Measurements from ENCODE around the gene NPRL2.
A peak's percentile ranks its signal among the peaks of the same experiment; 100 is the strongest.

NPRL2 gene

DNA sequence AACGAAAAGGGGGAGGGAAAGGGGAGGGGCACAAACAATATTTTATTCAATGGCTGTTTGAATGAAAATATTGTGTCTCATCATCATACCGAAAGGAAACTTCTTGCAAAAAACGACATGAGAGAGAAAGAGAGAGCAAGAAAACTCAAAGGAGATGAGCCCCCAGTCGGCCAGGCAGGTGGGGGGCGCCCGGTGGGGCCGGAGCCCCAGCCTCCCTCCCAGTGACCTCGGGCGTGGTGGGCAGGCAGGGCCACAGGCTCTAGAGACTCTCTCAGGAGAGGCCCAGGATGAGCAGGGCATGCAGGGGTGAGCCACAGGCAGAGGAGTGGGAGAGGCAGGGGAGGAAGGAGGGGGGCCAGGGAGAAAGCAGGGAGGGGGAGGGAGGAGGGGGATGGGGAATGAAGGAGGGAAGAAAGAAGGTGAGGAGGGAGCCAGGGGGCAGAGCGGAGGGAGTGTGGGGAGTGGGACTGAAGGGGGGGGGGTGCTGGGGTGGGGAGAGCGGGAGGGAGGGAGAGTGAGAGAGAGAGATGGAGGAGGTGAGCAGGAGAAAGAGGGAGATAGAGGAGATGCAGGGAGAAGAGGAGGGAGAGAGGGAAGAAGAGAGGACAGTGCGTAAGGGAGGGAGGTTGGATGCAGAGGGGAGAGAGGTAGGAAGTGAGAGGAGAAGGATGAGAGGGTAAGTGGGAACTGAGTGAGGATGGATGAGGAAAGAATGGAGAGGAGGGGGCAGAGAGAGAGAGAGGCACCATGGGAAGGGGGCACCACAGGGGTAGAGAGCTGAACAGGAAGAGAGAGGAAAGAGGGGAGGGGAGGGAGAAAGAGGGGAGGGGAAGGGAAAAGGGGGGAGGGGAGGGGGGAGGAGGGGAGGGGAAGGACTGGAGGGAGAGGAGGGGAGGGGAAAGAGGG is 22.8 kb upstream of the NPRL2 start:
- DNase-seq (ENCODE audit: low read depth), result no peak

GRCh38 chr3:50372349-50372748 is 21.8 kb upstream of the NPRL2 start:
- no peak for DNase-seq (ENCODE audit: low read depth)

DNA sequence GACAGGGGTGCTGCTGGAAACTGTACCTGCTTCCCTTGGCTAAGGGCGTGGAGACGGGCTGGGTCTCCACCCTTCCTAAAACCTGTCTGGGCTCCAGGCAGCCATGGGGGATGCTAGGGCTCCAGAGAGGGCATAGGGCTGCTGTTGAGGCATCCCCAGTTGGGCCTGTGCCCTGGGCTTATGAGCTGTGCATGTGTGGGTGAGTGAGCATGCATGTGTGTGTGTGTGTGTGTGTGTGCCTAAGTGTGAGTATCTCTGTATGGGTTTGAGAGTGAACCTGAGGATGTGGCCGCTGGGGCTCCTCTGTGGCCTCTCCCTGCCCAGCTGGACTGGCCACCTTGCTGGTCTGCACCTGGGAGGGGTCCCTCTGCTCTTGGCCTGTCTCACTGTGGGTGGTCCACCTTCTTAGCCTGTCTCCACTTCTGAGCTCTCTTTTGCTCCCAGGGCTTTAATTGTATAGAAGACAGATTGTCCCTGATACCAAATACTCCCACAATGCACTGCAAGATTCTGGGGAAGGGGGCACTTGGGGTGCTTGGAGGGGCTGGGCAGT is 20.6 kb upstream of the NPRL2 start:
- DNase-seq (ENCODE audit: low read depth), result no peak

DNA sequence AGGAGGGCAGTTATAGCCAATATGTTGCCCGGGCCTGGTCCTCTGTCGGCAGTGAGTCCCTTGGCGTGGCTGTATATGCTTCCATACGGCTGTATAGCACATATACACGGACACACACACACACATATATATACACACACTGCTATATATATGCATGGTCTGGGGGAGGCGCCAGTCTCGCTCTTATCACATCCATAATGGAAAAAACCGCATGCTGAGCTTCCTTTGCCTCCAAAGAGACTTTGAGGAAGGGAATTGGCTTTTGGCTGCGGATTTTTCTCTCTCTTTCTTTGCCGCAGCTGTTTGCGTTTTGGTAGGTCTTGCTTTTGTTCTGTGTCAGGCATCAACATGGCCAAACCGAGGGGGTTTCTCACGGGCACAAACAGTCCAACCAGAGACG is 20.0 kb upstream of the NPRL2 start:
- no peak for DNase-seq (ENCODE audit: low read depth)

- no peak for DNase-seq (ENCODE audit: low read depth)
Measured at GRCh38 chr3:50369012-50369670, 18.6 kb upstream of the NPRL2 start.

DNA sequence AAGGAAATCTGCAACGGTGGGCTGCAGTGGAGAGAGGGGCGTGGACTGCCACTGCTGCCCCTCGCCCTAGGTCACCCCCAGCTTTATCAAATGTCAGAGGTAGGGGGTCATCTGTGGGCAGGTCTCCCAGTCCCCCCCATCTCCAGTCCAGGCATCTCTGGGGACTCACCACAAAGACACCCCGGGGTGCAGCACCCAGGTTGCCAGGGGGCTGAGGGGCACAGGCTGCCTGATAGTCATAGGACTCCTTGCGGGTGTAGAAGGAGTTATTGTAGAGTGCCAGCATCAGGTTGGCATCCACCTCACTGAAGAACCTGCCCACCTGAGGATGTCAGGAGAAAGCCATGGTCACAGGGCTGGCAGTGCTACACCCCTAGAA is 15.3 kb upstream of the NPRL2 start:
- DNase-seq (ENCODE audit: low read depth), result no peak

DNA sequence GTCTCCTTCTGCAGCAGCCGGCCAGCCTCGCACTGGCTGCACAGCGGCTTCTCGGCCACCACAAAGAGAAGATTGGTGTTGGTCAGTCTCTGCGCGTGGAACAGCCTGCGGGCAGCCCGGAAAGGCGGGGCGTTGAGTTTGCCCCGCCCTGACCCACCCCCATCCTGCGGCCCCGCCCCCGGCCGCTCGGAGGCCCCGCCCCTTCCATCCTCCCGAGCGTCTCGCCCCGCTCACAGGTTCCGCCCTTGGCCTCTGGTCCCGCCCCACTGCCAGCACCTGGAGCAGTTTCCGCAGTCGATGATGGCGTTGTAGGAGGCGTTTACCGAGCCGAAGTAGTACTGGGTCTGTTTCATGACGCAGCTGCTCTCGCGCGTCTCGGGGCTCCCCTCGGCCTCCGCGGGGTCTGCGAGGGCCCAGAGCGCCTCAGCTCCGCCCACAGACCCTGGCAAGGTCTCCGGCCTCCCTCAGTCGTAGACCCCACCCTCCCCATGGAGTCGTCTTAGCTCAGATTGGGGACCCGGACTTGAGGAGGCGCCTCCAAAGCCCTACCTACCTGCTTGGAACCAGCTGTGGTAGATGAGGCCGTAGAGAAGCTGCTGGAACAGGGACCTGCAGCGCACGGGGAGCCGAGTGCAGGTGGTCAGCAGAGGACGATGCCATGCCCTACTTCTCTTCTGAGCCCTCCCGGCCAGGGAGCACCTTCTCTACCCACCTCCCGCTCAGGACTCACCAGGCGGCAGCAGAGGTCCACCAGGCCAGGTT is 14.7 kb upstream of the NPRL2 start:
- DNase-seq (ENCODE audit: low read depth), result no peak

GRCh38 chr3:50364573-50365079 is 14.1 kb upstream of the NPRL2 start:
- no peak for DNase-seq (ENCODE audit: low read depth)

GRCh38 chr3:50359760-50360110 is 9.2 kb upstream of the NPRL2 start:
- no peak for DNase-seq (ENCODE audit: low read depth)

DNA sequence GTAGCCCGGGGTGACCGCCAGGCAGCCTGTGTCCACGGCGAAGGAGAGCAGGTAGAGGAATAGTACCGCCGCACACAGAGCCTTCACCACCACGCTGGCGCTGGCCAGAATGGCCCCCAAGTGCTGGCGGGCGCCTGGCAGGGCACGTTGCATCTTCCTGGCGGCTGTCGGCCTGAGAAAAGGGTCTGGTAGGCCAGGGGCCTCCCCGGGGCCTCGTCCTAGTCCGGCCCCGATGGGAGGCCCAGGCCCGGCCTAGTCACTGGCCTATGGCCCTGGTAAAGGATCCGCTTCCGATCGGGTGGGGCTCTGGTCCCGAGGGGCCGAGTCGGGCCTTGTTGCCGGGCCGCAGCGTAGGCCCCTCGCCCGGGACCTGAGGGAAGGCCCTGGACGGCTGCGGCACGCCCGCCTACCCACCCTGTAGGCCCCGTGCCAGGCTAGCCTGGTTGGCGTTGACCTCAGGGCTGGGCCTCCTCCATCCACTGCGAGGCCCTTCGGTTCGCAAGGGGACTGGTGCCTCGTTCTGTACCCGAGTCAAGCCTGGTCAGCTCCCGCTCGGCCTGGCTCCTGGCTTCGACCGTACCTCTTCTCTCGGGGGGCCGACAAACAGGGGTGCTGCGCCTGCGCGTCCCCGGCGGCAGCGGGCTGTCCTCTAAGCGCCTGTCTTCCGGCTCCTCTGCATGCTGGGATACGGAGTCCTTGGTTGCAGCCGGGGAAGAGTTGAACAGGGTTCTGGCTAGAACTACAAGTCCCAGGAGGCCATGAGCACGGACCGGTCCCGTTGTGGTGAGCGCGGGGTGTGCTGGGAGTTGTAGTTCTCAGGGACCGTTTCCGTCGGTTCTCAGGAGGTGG is 8.6 kb upstream of the NPRL2 start, which contains the start of gene TMEM115:
Gene TMEM115 (minus strand): TSS at position 611 of the 849 bp plus-strand sequence. CDS start 458 bp downstream, at position 153.
- DNase-seq (ENCODE audit: low read depth), result peak; percentile 95

- no peak for DNase-seq (ENCODE audit: low read depth)
Measured at GRCh38 chr3:50358355-50358910, 7.9 kb upstream of the NPRL2 start.

DNA sequence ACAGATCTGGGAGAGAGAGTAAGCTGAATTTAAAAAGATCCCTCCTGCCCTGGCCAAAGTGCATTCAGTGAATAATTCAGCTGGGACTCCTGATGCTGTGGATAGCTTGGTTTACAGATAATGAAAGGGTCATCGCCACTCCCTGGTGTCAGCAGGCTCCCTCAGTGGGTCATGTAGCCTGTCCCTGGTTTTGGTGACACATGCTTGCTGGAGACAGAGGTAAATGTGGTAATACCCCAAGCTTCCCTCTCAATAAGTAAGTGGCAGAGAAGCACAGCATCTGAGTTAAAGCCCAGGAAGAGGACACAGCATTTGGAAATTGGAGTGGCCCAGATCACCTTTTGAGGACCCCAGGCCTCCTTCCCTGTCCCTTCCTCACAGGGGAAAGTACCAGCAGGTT is 6.9 kb upstream of the NPRL2 start:
- no peak for DNase-seq (ENCODE audit: low read depth)

- DNase-seq (ENCODE audit: low read depth), result no peak
Measured at GRCh38 chr3:50356553-50356952, 6.0 kb upstream of the NPRL2 start.

GRCh38 chr3:50355829-50356552 is 5.4 kb upstream of the NPRL2 start:
- no peak for DNase-seq (ENCODE audit: low read depth)

GRCh38 chr3:50354850-50355249 is 4.3 kb upstream of the NPRL2 start:
- no peak for DNase-seq (ENCODE audit: low read depth)

- DNase-seq (ENCODE audit: low read depth), result no peak
Measured at GRCh38 chr3:50354186-50354764, 3.7 kb upstream of the NPRL2 start.

DNA sequence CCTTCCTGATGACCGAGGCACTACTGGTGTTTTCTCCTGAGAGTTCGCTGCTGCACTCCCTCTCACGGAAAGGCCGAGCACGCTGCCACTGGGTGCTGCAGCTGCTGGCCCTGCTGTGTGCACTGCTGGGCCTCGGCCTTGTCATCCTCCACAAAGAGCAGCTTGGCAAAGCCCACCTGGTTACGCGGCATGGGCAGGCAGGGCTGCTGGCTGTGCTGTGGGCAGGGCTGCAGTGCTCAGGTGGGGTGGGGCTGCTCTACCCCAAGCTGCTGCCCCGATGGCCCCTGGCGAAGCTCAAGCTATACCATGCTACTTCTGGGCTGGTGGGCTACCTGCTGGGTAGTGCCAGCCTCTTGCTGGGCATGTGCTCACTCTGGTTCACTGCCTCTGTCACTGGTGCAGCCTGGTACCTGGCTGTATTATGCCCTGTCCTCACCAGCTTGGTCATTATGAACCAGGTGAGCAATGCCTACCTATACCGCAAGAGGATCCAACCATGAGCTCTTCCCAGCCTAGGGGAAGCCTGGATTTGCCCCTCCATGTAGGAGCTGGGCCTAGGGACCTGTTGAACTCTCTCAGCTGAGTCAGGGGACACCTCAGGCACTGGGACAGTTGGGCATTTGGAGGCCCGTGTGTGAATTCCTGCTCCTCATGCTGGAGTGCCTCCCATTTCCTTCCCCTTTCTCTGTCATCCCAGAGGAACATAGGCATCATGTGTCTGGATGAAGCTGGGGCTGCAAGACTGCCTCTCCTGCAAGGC is 2.9 kb upstream of the NPRL2 start:
- DNase-seq (ENCODE audit: low read depth), result no peak

- no peak for DNase-seq (ENCODE audit: low read depth)
Measured at GRCh38 chr3:50352781-50353180, 2.2 kb upstream of the NPRL2 start.

DNA sequence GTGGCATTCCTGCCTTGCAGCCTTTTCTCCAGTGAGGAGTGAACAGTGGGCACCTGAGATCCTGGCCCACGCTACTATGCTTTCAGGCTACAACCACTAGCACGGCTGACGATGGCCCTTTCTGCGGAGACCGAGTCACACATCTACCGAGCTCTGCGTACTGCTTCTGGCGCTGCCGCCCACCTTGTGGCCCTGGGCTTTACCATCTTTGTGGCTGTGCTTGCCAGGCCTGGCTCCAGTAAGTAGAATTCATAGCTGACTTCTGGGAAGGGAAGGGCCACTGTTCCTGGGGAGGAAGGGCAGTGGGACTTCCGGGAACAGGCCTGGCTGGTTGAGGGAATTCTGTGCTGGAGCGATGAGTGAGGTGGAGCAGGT is 735 bp upstream of the NPRL2 start:
- DNase-seq (ENCODE audit: low read depth), result no peak
